Hematopoietic multipotent progenitor cell treated with erythropoietin and hydrocortisone succinate and interleukin-3 and kit ligand, for 15 days (in vitro differentiated cells): Measurements from ENCODE around the gene GALK2.

ENCODE experiments used
- DNase-seq: peaks from one replicate; pipeline ENCODE4 v3.0.0-alpha.2; 2015; ENCODE audit warnings: low spot score

GALK2 gene

DNA sequence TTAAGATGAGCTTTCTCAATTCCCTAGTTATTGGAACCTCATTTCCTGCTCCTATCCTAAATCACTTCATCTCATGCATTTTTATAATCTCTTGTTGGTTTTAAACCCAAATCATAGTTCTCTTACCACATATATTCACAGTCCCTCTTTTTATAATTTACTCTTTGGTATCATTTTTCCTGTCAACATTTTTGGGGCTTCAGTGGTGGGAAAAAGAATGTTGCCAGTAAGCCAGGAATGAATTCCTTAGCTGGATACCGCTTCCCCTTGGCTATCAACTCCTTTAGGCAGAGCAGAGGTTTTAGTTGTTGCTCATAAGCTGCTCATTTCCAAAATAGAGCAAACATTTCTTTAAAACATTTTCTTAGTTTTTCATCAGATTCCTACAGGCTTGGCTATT is 112.3 kb downstream of the GALK2 start:
- DNase-seq: no peak

DNA sequence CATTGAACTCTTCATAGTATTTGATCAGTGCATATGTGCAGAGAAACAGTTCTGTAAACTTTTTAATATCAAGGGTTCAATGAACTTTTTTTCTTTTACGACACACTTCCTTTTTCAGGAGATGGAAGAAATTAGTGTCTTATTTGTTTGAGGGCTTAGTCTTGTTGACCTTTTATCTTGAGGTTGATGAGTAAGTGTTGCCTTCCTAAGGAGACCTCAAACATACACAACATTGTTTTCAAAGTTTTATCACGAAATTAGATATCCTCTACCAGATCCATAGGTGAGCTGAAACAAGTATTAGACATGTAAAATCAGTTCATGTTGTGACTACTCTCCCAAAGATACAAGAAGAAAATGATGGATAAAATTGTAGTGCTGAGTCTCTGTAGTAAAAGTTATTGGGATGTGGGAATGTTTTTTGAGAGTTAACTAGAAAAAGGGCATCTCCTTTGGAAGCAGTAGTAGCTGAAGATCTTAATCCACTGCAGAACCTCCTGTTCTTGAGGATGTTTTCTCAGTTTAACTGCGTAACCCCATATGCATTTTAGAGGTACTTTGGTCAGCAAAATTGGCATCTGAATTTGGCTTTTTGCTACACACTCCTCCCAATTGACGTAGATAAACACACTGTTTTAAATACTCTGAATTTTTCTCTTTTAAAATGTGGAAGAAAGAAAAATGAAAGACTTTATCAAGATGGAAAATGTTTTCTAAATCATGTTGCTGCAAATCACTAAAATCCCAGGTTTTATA is 116.8 kb downstream of the GALK2 start:
- DNase-seq: no peak

DNA sequence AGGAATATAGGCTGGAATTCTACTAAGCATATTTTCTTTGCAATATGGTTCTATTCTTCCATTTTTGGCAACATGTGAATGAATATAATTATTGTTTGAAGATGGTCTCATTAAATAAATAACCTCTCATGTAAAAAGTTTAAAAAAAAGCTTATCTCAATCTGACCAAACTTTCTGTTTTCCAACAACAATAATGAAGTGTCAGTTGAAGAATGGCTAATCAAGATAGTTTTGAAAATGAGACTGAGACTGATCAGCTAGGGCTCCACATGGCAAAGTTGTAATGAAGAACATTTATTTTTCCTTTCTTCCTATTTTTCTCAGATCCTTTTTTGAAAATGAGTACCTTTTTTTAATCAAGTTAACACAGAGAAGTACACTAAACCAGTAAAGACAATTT is 117.4 kb downstream of the GALK2 start:
- DNase-seq: no peak

DNA sequence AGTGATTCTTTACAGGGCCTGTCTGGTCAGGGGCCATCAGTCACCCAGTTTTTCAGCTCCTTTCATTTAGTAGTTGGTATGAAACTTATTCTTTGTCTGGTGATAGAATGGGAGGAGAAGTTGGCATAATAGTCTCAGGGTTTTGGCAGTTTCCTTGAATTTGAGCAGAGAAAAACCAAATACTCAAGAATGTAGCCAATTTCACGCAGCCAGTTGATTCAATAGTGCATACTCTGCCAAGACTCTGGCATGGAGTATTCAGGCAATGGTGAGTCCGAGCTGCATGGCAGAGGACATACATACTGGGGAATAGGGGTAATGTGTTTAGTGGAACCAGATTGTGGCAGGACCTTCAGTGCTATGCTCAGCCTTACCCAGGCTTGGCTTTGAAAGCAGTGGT is 118.3 kb downstream of the GALK2 start:
- no peak for DNase-seq

DNA sequence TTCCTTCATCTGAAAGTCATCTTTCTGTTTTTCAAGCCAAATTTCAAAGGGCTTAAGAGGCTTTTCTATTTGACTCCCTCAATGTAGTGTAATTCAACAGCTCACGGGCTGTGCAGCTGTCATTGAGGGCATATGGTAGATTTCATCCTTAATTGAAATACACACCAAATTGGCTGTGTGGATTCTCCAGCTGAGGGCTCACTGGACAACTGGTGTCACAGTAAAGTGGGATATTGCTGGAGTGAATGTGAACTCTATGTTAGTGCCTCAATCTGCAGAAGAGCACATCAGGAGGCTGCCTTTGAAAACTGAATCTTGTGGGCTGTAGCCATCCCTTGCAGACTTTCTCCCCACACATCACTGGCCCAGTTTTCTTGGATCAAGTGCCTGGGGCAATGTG is 120.1 kb downstream of the GALK2 start:
- DNase-seq: no peak

DNA sequence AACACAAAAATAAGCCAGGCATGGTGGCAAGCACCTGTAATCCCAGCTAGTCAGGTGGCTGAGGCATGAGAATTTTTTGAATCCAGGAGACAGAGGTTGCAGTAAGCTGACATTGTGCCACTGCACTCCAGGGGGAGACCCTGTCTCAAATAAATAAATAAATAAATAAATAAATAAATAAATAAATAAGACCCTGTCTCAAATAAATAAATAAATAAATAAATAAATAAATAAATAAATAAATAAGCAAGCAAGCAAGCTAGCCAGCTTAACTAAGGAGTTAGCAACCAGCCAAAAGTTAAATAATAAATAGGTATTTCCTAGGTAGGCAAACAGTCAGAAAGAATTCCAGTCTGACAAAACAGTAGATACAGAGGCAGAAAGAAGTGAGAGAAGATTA is 123.9 kb downstream of the GALK2 start:
- DNase-seq: no peak

DNA sequence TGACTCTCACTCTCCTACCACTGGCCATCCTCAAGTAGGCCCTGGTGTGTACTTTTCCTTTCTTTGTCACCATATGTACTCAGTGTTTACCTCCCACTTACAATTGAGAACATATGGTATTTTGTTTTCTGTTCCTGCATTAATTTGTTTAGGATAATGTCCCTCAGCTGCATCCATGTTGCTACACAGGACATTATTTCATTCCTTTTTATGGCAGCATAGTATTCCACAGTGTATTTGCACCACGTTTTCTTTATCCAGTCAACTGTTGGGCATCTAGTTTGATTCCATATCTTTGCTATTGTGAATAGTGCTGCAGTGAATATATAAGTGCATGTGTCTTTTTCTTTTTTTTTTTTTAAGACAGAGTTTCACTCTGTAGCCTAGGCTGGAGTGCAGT is 126.2 kb downstream of the GALK2 start:
- DNase-seq: no peak

DNA sequence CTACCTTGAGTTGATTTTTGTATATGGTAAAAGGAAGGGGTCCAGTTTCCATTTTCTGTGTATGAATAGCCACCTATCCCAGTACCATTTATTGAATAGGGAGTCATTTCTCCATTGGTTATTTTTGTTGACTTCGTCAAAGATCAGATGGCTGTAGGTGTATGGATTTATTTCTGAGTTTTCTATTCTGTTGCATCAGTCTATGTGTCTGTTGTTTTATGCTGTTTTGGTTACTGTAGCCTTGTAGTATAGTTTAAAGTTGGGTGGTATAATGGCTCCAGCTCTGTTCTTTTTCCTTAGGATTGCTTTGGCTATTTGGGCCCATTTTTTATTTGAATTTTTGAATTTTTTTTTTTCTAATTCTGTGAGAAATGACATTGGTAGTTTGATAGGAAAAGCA is 127.5 kb downstream of the GALK2 start:
- no peak for DNase-seq

DNA sequence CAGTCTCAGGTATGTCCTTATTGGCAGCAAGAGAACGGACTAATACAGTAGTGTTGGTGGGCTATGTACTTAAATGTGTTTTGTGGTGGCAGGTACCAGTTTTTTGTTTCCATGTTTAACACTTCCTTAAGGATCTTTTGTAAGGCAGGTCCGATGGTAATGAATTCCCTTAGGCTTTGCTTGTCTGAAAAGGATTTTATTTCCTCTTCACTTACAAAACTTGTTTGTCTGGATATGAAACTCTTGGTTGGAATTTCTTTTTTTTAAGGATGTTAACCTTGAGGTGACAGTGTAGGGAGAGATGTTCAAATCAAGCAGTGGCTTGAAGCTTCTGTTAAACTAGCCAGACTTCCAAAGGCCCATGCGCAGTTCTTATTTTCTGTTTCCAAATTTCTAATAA is 130.8 kb downstream of the GALK2 start:
- DNase-seq: no peak

DNA sequence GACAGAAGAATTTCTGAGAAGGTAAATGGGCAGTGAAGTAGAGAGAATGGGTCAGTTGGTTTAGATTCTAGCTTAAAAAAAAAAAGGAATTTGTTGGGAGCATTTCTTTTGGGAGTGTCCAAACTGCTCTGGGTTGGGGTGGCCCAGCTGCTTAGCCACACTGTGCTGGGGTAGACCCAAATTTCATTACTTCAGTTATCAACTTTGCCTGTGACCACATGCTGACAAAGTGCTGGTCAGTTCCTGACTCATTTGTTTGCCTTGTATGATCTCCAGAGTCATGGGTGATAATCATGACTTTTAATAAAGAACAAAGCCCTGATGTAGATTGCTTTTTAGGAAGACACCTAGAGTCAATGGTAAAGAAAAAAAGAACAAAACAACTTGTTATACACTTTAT is 131.5 kb downstream of the GALK2 start:
- DNase-seq: no peak

DNA sequence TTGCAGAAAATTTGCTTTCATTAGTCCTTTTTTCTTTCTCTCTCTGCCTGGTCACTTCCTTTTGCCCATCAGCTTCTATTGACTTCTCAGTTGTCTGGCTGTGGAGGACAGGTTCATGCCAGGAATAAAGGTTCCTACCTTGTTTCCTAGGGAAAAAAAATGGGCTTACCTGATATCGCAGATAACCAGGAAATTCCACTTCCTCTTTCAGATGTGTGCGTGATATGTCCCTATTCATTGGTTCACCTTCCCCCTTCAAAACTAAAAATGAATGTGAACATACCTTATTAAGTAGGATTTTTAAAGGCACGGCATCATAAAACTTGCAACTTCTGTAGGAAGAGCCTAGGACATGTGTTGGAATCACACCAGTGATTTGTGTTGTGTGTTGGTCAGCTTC is 133.0 kb downstream of the GALK2 start:
- no peak for DNase-seq

DNA sequence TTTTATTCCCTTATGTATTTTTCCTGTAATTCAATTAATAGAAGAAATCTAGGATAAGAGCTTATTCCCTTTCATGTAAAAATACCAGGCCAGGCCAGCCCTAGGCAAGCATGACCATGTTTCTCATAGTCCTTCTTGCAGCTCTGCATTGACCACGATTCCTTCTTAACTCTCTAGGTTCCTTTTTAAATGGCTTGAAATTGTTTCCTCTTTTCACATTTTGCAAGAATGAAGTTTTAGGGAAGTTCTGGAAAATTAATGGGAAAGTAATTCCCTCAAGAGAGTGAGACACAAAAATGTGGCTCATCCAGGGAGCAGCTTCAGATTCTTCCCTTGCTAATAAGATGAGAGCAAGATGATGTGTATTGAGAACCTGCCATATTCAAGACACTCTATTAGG is 136.5 kb downstream of the GALK2 start:
- no peak for DNase-seq

DNA sequence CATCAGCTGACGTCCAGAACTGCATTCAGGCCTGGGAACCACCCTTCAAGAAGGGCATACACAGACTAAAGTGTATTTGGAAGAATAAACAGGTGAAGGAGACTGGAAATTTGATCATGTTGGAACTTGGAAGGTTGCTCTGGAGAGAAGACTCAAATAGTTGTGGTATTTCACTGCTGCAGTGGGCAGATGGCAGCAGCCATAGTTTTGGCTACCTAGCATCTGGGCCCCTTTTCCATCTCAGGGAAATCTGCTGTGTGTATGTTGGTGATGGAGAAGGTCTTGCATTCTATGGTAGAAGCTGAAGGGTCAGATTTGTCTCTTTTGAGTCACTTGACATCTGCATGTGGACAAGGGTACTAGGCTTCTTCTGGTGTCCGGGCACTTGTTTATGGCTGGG is 138.6 kb downstream of the GALK2 start:
- DNase-seq: no peak

DNA sequence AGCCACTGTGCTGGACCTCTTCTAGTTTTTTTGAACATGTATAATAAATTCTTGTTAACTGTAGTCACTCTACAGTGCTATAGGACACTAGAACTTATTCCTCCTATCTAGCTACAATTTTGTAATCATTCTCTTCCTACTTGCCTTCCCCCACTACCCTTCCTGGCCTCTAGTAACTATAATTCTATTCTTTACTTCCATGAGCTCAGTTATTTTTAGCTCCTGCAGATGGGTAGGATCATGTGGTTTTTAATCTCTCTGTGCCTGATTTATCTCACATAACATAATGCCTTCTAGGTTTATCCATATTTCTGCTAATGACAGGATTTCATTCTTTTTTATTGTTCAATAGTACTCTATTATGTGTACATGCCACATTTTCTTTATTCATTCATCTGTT is 139.8 kb downstream of the GALK2 start:
- no peak for DNase-seq

DNA sequence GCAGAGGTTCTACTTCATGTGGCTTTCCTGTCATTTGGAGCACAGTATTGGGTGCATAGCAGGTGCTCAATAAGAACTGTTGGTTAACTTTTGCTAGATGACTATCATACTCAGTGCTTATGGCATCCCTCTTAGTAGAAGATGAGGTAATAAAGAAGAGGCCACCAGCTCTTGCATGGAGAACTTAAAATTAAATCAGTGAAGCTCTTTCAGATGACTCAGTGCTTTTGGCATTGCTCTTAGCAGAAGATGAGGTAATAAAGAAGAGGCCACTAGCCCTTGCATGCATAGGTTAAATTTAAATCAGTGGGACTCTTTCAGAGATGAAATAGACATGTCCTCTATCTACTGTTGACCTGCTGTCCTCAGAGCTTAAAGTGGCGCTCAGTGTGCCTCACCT is 143.6 kb downstream of the GALK2 start:
- DNase-seq: no peak

DNA sequence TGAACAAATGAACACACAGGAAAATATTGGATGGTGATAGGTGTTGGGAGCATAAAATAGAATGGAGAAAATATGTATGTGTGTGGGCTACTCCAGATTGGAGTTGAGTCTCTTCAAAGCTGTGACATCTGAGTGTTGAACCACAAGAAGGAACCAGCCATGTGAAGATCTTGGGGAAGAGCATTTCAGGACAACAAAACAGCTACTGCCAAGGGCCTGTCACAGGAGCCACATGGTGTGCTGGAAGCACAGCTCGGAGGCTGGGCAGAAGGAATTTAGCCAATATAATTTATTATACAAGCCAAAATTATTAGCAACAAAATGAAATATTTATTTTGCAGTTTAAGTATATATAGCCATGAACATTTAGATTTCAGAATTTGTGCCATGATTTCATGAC is 144.7 kb downstream of the GALK2 start:
- no peak for DNase-seq

DNA sequence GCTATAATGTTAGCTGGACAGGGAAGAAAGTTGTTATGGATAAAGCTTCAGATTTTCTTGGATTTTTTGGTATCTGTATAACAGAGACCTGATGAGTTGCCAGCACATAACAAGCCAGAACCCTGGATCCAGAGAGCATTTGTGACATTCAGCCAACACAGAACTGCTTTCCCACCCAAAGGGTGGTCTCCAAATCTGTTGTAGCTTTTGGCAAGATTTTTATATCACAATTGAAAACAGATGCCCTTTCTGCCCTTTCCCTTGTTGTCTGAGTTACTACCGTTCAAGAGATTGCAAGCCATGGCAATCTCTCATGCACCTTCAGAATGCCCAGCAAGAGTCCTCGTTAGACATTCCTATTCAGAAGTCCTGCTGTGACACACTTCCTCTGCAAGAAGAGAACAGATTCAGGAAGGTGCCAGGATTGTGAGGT is 145.4 kb downstream of the GALK2 start:
- DNase-seq: no peak

DNA sequence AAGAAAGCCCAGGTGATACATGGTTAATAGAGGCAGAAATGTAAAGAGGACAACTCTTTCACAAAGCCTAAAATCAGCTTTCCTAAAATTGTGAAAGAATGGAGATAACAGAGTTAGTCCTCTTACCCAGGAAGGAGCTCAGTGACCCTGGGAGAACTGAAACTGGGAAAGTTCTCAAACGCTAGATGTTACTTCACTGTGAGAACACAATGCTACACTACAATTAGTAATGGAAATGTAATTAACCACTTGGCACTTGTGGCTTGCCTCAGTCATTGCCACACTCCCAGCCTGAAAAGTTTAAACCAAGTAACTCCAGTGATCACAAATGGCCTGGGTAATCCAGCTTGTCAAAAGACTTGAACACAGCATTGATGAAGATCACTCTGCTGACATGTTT is 150.3 kb downstream of the GALK2 start:
- no peak for DNase-seq

DNA sequence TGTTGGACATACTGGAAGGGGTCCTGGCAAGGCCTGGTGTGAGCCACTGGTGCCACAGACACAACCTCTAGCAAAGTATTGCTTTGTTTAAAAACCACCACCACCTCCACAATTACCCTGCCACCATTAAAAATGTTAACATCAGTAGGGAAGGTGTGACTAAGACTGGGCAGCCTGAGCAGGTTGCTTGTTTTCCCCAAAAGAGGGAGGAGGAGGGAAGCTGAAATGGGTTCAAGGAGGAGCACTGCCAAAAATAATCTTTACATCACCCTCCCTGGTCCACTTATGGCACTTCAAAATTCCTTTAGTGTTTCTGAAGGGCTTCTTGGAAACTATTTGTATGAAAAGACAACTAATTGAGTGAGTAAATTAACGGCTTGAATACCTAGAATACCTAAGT is 153.2 kb downstream of the GALK2 start:
- no peak for DNase-seq

DNA sequence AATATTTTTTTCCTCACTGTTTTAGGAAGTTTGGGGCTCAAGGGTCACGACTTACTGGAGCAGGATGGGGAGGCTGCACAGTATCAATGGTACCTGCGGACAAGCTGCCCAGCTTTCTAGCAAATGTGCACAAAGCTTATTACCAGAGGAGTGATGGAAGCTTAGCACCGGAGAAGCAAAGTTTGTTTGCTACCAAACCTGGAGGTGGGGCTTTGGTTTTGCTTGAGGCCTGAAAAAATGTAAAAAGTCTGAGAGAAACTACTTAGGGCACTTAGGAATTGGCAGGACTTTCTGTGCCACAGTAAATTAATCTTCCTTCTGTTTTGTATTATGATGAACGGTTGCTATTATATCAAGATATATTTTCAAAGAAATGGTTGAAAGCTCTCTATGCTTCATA is 157.9 kb downstream of the GALK2 start:
- no peak for DNase-seq

DNA sequence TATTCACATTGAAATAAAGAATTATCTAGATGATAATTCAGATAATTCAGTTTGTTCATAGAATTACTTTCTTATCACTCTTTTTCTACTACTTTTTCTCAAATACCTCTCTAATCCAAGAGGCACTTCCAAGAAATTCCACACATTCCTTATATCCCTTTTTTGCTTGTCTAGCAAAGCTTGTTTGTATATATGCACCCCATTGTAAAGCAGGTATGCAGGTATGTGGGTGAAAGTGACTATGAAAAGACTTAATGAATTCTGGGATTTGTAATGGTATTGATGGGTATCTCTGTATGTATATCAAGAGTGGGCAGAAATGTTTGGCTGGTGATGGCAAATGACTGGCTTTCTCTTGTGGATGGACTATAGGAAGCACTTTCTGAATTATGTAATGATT is 158.9 kb downstream of the GALK2 start:
- no peak for DNase-seq

DNA sequence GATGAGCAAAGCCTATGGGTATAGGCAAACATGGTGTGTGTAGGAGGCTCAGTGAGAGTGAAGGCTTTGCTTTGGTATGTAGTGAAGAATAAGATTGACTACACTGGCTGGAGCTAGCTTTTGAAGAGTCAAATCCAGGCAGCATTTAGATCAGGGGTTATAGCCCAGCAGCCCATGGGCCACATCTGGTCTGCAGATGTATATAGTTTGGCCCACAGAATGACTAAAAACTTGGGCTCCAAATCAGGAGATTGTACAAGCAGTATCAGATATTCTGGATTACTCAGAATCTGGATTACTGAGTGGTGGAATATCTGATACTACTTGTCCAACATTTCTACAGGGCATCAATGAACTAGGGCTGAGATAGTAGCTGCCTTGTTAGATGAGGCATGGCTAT is 160.1 kb downstream of the GALK2 start:
- DNase-seq: no peak

DNA sequence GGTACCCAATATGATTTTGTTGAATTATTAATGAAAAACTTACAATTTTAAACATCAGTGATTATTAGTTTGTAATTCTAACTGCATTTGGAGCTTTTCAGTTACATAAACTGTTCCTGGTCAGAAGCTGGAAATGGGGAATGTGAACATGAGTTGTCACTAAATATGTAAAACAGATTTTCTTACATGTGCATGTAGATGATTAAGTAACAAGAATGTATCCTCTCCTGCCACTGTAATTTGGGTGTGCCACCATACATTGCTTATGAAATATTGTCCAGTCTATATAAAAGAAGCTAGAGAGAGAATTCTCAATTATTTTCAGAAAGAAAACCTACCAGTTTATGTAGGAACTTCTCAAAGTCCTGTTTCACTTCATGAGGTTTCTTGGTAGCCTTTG is 161.4 kb downstream of the GALK2 start:
- no peak for DNase-seq

DNA sequence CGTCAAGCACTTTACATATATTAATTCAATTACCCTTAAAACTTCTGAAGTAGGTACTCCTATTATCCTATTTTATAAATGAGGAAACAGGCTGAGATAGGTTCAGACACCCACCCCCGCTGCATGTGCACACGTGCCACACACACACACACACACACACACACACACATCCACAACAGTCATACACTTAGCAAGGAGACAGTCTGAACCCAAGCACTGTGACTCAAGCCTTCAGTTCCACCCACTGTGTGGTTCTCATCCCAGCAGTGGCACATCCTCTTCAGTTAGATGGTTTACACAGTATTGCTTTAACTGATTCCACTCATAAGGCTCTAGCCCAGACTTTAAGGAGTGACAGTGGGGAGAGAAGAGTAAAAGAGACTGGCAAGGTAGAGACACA is 161.9 kb downstream of the GALK2 start:
- DNase-seq: no peak

DNA sequence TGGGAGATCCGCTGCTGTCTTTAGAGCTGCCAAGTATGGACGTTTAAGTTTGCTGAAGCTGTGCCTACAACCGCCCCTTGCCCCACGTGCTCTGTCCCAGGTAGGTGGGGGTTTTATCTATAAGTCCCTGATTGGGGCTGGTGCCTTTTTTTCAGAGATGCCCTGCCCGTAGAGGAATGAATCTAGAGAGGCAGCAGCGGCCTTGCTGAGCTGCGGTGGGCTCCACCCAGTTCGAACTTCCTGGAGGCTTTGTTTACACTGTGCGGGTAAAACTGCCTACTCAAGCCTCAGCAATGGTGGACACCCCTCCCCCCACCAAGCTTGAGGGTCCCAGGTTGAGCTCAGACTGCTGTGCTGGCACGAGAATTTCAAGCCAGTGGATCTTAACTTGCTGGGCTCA is 169.6 kb downstream of the GALK2 start:
- no peak for DNase-seq
